Fibroblast of skin of right quadriceps (primary cell): ENCODE results near the gene OCA2.

ENCODE experiments used
- DNase-seq: peaks from one replicate; pipeline ENCODE4 v3.0.0-alpha.2; 2013

The OCA2 gene

GRCh38 chr15:27932600-27932999, 166.5 kb downstream of the OCA2 start:
- DNase-seq = no peak

- DNase-seq = no peak
Measured at GRCh38 chr15:27928386-27928785, 170.7 kb downstream of the OCA2 start.

- DNase-seq = no peak
Measured at GRCh38 chr15:27912283-27912682, 186.8 kb downstream of the OCA2 start.

GRCh38 chr15:27906802-27907201, 192.3 kb downstream of the OCA2 start:
- no peak for DNase-seq

GRCh38 chr15:27903405-27903804, 195.7 kb downstream of the OCA2 start:
- DNase-seq = no peak

GRCh38 chr15:27902680-27903385, 196.3 kb downstream of the OCA2 start:
- no peak for DNase-seq

GRCh38 chr15:27899583-27900285, 199.4 kb downstream of the OCA2 start:
- no peak for DNase-seq

- DNase-seq = no peak
Measured at GRCh38 chr15:27897481-27897880, 201.6 kb downstream of the OCA2 start.

- DNase-seq = no peak
Measured at GRCh38 chr15:27894645-27895044, 204.5 kb downstream of the OCA2 start.

- DNase-seq = no peak
Measured at GRCh38 chr15:27889258-27889657, 209.9 kb downstream of the OCA2 start.

GRCh38 chr15:27885201-27885600, 213.9 kb downstream of the OCA2 start:
- no peak for DNase-seq

- no peak for DNase-seq
Measured at GRCh38 chr15:27884726-27885125, 214.4 kb downstream of the OCA2 start.

- no peak for DNase-seq
Measured at GRCh38 chr15:27878841-27879240, 220.3 kb downstream of the OCA2 start.

- no peak for DNase-seq
Measured at GRCh38 chr15:27873828-27874227, 225.3 kb downstream of the OCA2 start.

GRCh38 chr15:27873039-27873438, 226.1 kb downstream of the OCA2 start:
- no peak for DNase-seq

GRCh38 chr15:27872355-27872754, 226.8 kb downstream of the OCA2 start:
- DNase-seq = no peak

- no peak for DNase-seq
Measured at GRCh38 chr15:27871902-27872260, 227.2 kb downstream of the OCA2 start.

- DNase-seq = no peak
Measured at GRCh38 chr15:27871078-27871901, 227.8 kb downstream of the OCA2 start.

GRCh38 chr15:27870320-27870719, 228.8 kb downstream of the OCA2 start:
- no peak for DNase-seq

GRCh38 chr15:27869697-27870281, 229.3 kb downstream of the OCA2 start:
- DNase-seq = no peak

GRCh38 chr15:27868828-27869404, 230.2 kb downstream of the OCA2 start:
- no peak for DNase-seq

- DNase-seq = no peak
Measured at GRCh38 chr15:27867861-27868260, 231.3 kb downstream of the OCA2 start.
